Measurements from ENCODE around the gene METRN.

- no peak for TF ChIP-seq CTCF (IDR thresholded peaks at IDR 0.05)
- TF ChIP-seq EZH2 (IDR thresholded peaks at IDR 0.05; ENCODE audit: borderline replicate concordance, insufficient read depth, low read depth, low read length, poor library complexity, severe bottlenecking): no peak
These were observed 47.0 kb downstream of the METRN start for GRCh38 chr16:761625-762513.
